Measurements from ENCODE around the gene INIP. TPM values are rescaled to one million over a fixed set of nuclear protein-coding genes. Genes with fewer than 3 reads are reported as not detected.

INIP gene
- polyA plus RNA-seq, 2 of the 4 experiments (the other 2 are of a cell fraction): 20.7 to 40.0 TPM

DNA sequence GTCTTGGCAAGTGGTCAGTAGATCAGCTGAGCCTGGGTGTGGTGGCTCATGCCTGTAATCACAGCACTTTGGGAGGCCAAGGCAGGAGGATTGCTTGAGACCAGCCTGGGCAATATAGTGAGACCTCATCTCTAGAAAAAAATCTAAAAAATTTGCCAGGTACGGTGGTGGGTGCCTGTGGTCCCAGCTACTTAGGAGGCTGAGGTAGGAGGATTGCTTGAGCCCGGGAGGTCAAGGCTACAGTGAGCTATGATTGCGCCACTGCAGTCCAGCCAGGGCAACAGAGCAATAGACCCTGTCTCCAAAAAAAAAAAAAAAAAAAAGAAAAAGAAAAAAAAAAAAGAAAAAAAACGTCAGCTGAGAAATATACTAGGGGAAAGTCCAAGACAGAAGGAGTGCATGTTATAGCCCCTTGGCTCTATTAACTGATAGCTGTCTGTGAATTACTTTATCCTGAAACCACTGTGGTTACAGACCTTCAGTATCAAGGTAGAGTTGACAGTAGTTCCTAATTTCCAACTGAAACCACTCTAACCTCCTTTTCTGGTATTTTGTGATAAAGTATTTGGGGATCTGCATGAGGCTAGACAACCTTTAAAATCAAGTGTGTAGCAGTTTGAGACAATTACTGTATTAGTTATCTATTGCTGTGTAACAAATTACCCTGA is 2.3 kb upstream of the INIP start:
- WGBS (ENCODE audit: missing lambda C conversion rate): 78% methylated on average over 4 of the region's 4 CpGs
- CTCF ChIA-PET: interaction anchor here (0.6 to 2.4 kb wide), 3 partner anchors 9 to 634 kb away, joined by 3 to 8 read pairs (median 5); no protein-coding TSS in a partner anchor
- no peak overlapping the region for H3K4me2 ChIP-seq
- TF ChIP-seq CHD4 (IDR thresholded peaks at IDR 0.05; ENCODE audit: borderline replicate concordance) (no peak), HOXB5 (CRISPR knock-in tag; IDR thresholded peaks at IDR 0.05) (no peak), RNF2 (IDR thresholded peaks at IDR 0.05; ENCODE audit: borderline replicate concordance, low read depth) (no peak), ESRRA (IDR thresholded peaks at IDR 0.05; ENCODE audit: borderline replicate concordance, low read length) (no peak), JUN (IDR thresholded peaks at IDR 0.05) (no peak), KDM5A (IDR thresholded peaks at IDR 0.05) (no peak), FOXS1 (CRISPR knock-in tag; IDR thresholded peaks at IDR 0.05) (no peak), CEBPB (IDR thresholded peaks at IDR 0.05) (no peak), EHF (CRISPR knock-in tag; IDR thresholded peaks at IDR 0.05) (no peak)
- TF ChIP-seq, protein P1, sequence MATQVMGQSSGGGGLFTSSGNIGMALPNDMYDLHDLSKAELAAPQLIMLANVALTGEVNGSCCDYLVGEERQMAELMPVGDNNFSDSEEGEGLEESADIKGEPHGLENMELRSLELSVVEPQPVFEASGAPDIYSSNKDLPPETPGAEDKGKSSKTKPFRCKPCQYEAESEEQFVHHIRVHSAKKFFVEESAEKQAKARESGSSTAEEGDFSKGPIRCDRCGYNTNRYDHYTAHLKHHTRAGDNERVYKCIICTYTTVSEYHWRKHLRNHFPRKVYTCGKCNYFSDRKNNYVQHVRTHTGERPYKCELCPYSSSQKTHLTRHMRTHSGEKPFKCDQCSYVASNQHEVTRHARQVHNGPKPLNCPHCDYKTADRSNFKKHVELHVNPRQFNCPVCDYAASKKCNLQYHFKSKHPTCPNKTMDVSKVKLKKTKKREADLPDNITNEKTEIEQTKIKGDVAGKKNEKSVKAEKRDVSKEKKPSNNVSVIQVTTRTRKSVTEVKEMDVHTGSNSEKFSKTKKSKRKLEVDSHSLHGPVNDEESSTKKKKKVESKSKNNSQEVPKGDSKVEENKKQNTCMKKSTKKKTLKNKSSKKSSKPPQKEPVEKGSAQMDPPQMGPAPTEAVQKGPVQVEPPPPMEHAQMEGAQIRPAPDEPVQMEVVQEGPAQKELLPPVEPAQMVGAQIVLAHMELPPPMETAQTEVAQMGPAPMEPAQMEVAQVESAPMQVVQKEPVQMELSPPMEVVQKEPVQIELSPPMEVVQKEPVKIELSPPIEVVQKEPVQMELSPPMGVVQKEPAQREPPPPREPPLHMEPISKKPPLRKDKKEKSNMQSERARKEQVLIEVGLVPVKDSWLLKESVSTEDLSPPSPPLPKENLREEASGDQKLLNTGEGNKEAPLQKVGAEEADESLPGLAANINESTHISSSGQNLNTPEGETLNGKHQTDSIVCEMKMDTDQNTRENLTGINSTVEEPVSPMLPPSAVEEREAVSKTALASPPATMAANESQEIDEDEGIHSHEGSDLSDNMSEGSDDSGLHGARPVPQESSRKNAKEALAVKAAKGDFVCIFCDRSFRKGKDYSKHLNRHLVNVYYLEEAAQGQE (IDR thresholded peaks at IDR 0.05): no peak
- TF ChIP-seq, protein P2, sequence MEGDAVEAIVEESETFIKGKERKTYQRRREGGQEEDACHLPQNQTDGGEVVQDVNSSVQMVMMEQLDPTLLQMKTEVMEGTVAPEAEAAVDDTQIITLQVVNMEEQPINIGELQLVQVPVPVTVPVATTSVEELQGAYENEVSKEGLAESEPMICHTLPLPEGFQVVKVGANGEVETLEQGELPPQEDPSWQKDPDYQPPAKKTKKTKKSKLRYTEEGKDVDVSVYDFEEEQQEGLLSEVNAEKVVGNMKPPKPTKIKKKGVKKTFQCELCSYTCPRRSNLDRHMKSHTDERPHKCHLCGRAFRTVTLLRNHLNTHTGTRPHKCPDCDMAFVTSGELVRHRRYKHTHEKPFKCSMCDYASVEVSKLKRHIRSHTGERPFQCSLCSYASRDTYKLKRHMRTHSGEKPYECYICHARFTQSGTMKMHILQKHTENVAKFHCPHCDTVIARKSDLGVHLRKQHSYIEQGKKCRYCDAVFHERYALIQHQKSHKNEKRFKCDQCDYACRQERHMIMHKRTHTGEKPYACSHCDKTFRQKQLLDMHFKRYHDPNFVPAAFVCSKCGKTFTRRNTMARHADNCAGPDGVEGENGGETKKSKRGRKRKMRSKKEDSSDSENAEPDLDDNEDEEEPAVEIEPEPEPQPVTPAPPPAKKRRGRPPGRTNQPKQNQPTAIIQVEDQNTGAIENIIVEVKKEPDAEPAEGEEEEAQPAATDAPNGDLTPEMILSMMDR (IDR thresholded peaks at IDR 0.05): no peak
- TF ChIP-seq, protein P3, sequence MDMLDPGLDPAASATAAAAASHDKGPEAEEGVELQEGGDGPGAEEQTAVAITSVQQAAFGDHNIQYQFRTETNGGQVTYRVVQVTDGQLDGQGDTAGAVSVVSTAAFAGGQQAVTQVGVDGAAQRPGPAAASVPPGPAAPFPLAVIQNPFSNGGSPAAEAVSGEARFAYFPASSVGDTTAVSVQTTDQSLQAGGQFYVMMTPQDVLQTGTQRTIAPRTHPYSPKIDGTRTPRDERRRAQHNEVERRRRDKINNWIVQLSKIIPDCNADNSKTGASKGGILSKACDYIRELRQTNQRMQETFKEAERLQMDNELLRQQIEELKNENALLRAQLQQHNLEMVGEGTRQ (IDR thresholded peaks at IDR 0.05): no peak
- no peak for FAIRE-seq
- no peaks in the 10 kb centered on the region for H3K9me3 ChIP-seq
- H3K27ac ChIP-seq: no peak overlapping the region
- H3K4me3 ChIP-seq: no peak overlapping the region
- peaks cover 5% of the 10 kb centered on the region; the same call in 1 of the 3 replicates for H3K4me1 ChIP-seq
- ATAC-seq: no peak
- no peak for DNase-seq (ENCODE audit: low read depth in 1 of 2, low spot score in 1 of 2)
- POLR2A ChIA-PET: no interaction called here

DNA sequence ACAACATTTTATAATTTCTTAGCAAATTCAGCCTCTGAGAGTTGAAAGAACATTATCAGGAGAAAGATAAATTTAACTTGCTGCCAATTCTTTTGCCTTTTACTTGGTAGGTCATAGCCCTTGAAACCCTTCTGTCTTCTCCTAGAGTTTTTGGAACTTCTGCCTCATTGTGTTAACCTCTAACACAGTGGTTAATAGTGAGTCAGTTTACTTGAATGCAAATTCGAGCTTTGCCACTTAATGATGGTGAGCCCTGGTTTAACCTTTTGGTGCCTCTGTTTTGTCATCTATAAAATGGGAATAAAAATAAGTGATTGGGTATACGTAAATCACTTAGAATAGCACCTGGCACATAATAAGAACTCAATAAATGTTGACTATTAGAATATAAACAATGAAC is 1.8 kb upstream of the INIP start:
- WGBS (ENCODE audit: missing lambda C conversion rate): 47% methylated on average over 2 of the region's 2 CpGs
- no peak for DNase-seq (ENCODE audit: low read depth in 1 of 2, low spot score in 1 of 2)
- no peak overlapping the region for H3K4me2 ChIP-seq
- POLR2A ChIA-PET: no interaction called here
- FAIRE-seq: no peak
- no peaks in the 10 kb centered on the region for H3K9me3 ChIP-seq
- H3K4me3 ChIP-seq: no peak overlapping the region
- CTCF ChIA-PET: interaction anchor here (0.6 to 2.4 kb wide), 5 partner anchors 9 to 633 kb away, joined by 3 to 8 read pairs (median 5); no protein-coding TSS in a partner anchor
- peaks cover 5% of the 10 kb centered on the region; the same call in 1 of the 3 replicates for H3K4me1 ChIP-seq
- TF ChIP-seq CHD2 (IDR thresholded peaks at IDR 0.05; ENCODE audit: low read length, partially characterized antibody) (no peak), CBX8 (IDR thresholded peaks at IDR 0.05) (no peak), CEBPB (IDR thresholded peaks at IDR 0.05) (no peak), CHD4 (IDR thresholded peaks at IDR 0.05; ENCODE audit: borderline replicate concordance) (no peak), PHF8 (IDR thresholded peaks at IDR 0.05; ENCODE audit: borderline replicate concordance, low read depth) (no peak), JUNB (IDR thresholded peaks at IDR 0.05) (no peak), HEYL (CRISPR knock-in tag; IDR thresholded peaks at IDR 0.05) (no peak), CBX2 (IDR thresholded peaks at IDR 0.05; ENCODE audit: borderline replicate concordance, low read depth) (no peak), RNF2 (IDR thresholded peaks at IDR 0.05; ENCODE audit: borderline replicate concordance, low read depth) (no peak), BHLHE40 (IDR thresholded peaks at IDR 0.05; ENCODE audit: low read depth, low read length) (no peak), POLR2AphosphoS2 (conservative IDR thresholded peaks at IDR 0.05; ENCODE audit: low read length) (no peak), MAFK (IDR thresholded peaks at IDR 0.05; ENCODE audit: partially characterized antibody) (no peak), MAZ (IDR thresholded peaks at IDR 0.05; ENCODE audit: borderline replicate concordance, low read depth, low read length) (no peak), FOSB (CRISPR knock-in tag; IDR thresholded peaks at IDR 0.05) (no peak), TFCP2L1 (CRISPR knock-in tag; IDR thresholded peaks at IDR 0.05) (no peak)
- TF ChIP-seq, protein P4, sequence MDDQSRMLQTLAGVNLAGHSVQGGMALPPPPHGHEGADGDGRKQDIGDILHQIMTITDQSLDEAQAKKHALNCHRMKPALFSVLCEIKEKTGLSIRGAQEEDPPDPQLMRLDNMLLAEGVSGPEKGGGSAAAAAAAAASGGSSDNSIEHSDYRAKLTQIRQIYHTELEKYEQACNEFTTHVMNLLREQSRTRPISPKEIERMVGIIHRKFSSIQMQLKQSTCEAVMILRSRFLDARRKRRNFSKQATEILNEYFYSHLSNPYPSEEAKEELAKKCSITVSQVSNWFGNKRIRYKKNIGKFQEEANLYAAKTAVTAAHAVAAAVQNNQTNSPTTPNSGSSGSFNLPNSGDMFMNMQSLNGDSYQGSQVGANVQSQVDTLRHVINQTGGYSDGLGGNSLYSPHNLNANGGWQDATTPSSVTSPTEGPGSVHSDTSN (IDR thresholded peaks at IDR 0.05): no peak
- TF ChIP-seq, protein P5, sequence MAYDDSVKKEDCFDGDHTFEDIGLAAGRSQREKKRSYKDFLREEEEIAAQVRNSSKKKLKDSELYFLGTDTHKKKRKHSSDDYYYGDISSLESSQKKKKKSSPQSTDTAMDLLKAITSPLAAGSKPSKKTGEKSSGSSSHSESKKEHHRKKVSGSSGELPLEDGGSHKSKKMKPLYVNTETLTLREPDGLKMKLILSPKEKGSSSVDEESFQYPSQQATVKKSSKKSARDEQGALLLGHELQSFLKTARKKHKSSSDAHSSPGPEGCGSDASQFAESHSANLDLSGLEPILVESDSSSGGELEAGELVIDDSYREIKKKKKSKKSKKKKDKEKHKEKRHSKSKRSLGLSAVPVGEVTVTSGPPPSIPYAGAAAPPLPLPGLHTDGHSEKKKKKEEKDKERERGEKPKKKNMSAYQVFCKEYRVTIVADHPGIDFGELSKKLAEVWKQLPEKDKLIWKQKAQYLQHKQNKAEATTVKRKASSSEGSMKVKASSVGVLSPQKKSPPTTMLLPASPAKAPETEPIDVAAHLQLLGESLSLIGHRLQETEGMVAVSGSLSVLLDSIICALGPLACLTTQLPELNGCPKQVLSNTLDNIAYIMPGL (CRISPR knock-in tag; IDR thresholded peaks at IDR 0.05; ENCODE audit: borderline replicate concordance): no peak
- no peak for ATAC-seq
- H3K27ac ChIP-seq: no peak overlapping the region
